ENCODE measurements around the gene ATP8A1.

ATP8A1 gene

DNA sequence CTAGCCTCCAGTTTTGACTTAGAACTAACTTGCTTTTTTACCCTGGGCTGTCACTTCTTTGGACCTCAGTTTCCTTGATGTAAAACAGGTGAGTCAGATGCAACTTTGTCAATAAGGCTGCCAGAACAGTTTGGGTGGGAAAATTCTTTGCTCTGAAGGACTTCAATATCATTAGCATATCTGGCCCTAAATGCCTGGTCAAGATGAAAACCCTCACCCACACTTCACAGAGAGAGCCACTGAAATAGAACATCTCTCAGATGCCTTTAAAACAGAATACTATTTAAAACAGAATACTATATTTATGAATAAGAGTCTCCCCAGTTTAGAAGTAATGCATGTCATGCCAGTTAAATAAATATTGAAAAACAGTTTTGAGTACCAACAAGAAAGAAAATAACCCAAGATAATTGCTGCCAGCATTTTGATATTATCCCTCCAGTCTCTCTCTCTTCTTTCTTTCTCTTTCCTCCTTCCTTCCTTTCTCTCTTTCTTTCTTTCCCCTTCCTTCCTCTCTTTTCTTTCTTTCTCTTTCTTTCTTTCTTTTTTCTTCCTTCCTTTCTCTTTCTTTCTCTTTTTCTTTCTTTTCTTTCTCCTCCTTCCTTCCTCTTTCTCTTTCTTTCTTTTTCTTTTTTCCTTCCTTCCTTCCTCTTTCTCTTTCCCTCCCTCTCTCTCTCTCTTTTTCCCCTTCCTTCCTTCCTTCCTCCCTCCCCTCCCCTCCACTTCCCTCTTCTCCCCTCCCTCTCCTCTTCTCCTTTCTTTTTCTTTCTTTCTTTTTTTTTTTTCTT lies 292.4 kb downstream of the ATP8A1 start:
- DNase-seq (ENCODE audit: low spot score), result no peak

DNA sequence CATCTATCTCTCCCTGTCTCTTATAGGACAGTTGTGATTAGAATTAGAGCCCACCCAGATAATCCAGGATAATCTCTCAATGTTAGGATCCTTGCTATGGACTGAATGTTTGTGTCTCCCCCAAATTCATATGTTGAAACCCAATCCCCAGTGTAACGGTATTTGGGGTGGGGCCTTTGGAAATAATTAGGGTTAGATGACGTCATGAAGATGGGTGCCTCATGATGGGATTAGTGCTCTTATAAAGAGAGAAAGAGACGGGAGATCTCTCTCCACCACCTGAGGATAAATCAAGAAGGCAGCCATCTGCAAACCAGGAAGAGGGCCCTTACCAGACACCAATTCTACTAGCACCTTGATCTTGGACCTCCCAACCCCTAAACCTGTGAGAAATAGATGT lies 293.3 kb downstream of the ATP8A1 start:
- DNase-seq (ENCODE audit: low spot score), result no peak

DNA sequence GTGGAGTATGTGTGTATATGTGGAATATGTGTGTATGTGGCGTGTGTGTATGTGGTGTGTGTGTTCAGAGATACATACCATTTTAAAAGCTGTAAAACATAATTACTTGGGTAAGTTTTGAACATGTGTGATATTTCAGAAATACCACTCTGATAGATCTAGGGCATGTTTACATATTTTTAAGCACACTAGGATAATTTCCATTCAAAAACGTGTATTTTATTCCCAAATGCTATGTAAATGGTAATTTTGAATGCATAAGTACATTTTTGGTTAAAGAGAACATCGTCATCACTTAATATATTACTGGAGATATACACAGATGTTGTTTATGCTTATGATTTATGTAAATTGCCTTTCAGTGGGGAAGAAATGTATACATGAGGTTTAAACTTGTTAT lies 294.3 kb downstream of the ATP8A1 start:
- no peak for DNase-seq (ENCODE audit: low spot score)

DNA sequence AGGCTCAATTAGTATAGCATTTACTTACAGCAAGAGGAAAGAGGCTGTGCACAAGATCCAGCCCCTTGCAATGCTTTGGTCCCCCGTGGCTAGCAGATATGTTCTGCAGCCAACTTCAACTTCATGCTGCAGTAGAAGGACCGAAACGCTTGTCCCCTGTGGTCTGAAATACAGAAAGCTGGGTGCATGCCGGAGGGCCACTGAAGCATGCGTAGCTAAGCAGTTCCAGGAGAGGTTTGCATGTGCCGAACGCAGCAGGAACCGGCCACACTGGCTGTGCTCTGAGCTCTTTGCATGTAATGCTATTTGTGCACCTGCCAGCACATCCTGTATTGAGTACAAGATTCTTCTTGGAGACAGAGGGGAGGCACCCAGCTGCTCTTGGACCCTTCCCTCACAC lies 295.4 kb downstream of the ATP8A1 start:
- no peak for DNase-seq (ENCODE audit: low spot score)

DNA sequence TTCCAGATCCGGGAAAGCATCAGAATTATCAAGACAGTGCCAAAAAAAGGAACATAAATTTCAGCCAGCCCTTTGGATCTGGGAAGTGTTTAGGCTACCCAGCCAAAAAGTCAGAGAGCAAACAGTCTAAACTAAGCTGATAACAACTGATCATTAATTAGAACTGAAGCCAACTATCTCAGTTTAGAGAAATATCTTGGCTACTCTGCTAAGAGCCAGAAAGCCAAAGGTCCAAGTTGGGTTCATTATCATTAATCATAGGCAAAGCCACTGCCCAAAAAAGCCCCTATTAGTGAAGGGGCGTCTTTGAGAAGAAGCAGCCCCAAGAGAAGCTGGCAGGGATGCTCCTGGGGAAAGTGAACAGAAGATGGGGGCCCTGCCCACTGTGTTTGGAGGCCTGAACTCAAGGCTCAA lies 296.6 kb downstream of the ATP8A1 start:
- no peak for DNase-seq (ENCODE audit: low spot score)

DNA sequence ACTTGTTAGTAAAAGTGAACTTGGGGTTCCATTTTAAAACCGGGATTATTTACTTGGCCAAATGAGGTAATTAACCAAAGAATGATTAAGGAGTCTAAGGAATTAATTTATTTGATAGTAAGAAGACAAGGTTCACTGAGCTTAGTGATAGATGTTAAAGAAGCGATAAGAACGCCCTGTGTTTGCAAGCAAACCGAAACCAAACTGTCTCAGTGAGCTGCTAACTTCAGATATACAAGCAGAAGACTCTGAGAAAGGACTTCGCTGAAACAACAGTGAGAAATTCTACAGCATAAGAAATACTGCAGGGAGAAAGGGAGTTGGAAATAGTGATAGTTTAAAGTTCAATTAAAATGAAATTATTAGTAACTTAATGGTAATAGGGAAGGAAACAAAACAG lies 297.2 kb downstream of the ATP8A1 start:
- no peak for DNase-seq (ENCODE audit: low spot score)
